ENCODE results near the gene KRT36. TPM values are rescaled to one million over a fixed set of nuclear protein-coding genes. Genes with fewer than 3 reads are reported as not detected.
A peak's percentile ranks its signal among the peaks of the same experiment; 100 is the strongest.

KRT36 gene
- total RNA-seq, 1 donor from 2014 or later, result not detected

DNA sequence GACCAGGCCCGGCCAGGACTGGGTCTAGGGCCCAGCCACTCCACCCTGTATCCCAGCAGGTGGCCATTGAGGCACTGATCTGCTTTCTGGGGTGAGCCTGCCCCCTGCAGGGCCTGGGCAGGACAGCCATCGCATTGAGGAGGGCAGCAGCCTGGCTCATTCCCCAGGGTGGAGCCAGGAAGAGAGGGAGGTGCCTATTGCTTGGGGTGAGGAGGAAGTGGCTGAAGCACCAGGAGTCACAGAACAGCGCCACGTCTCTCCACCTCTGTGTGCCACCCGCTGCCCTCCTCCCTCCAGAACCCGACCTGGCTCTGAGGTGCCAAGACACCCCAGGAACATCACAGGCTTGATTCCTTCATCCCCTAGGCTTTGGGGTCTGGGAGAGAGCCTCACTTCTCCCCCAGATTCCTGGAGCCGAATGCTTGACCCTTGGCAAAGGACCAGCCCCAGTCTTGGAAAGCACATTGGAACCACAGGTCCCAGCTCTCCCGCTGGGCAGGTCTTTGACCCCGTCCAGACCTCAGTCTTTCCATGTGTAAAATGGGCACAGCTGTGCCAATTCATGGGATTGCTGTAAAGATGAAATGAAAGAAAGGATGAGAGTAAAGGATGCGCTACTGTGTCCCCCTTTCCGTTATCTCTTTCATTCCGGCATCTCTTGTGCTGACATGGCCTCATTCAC lies 7.2 kb upstream of the KRT36 start:
- Mint-ChIP-seq H3K36me3 (ENCODE audit: low read depth) (no peaks in the 10 kb centered on the region), H3K27ac (ENCODE audit: unreplicated experiment) (no peak overlapping the region), H3K4me1 (ENCODE audit: low read depth) (peaks cover 23% of the 10 kb centered on the region), H3K27me3 (ENCODE audit: low read depth) (peaks cover 3% of the 10 kb centered on the region), H3K9me3 (ENCODE audit: low read depth) (no peaks in the 10 kb centered on the region), H3K4me3 (ENCODE audit: unreplicated experiment) (no peak overlapping the region)
- TF ChIP-seq, protein P1, sequence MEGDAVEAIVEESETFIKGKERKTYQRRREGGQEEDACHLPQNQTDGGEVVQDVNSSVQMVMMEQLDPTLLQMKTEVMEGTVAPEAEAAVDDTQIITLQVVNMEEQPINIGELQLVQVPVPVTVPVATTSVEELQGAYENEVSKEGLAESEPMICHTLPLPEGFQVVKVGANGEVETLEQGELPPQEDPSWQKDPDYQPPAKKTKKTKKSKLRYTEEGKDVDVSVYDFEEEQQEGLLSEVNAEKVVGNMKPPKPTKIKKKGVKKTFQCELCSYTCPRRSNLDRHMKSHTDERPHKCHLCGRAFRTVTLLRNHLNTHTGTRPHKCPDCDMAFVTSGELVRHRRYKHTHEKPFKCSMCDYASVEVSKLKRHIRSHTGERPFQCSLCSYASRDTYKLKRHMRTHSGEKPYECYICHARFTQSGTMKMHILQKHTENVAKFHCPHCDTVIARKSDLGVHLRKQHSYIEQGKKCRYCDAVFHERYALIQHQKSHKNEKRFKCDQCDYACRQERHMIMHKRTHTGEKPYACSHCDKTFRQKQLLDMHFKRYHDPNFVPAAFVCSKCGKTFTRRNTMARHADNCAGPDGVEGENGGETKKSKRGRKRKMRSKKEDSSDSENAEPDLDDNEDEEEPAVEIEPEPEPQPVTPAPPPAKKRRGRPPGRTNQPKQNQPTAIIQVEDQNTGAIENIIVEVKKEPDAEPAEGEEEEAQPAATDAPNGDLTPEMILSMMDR (IDR thresholded peaks at IDR 0.05), result peak; percentile 78
- no peak for DNase-seq (ENCODE audit: low spot score)

DNA sequence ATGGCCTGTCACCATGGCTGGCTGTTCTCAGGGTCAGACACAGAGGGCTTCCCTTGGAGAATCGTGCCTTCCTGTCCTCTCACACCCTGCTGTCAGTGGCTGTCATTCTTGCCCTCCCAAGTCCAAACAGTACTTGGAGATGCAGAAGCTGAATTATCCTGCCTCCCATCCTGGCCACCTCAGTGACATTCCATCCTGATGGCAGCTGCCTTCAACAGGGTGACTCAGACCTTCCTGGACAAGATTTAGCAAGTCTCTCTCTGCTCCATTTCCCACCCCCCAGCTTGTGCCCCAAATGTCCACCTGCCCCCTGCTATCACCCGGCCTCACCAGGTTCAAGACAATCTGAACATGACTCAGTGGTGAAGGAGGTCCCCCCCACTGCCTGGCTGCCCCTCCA lies 4.8 kb upstream of the KRT36 start:
- TF ChIP-seq, protein P1 (IDR thresholded peaks at IDR 0.05), result no peak
- peaks cover 23% of the 10 kb centered on the region for H3K4me1 Mint-ChIP-seq (ENCODE audit: low read depth)
- H3K9me3 Mint-ChIP-seq (ENCODE audit: low read depth), result no peaks in the 10 kb centered on the region

GRCh38 chr17:41492771-41493170 lies 3.1 kb upstream of the KRT36 start:
- DNase-seq (ENCODE audit: low spot score), result peak; percentile 22
- H3K4me1 Mint-ChIP-seq (ENCODE audit: low read depth), result peaks cover 23% of the 10 kb centered on the region
- TF ChIP-seq, protein P1 (IDR thresholded peaks at IDR 0.05), result no peak
- H3K9me3 Mint-ChIP-seq (ENCODE audit: low read depth), result no peaks in the 10 kb centered on the region
- H3K27me3 Mint-ChIP-seq (ENCODE audit: low read depth), result no peaks in the 10 kb centered on the region
- H3K36me3 Mint-ChIP-seq (ENCODE audit: low read depth), result no peaks in the 10 kb centered on the region
- no peak overlapping the region for H3K27ac Mint-ChIP-seq (ENCODE audit: unreplicated experiment)
- H3K4me3 Mint-ChIP-seq (ENCODE audit: unreplicated experiment), result no peak overlapping the region

More for the DNA sequence above, 4.8 kb upstream of the KRT36 start:
- Mint-ChIP-seq H3K27me3 (ENCODE audit: low read depth) (peaks cover 3% of the 10 kb centered on the region), H3K36me3 (ENCODE audit: low read depth) (no peaks in the 10 kb centered on the region), H3K27ac (ENCODE audit: unreplicated experiment) (no peak overlapping the region), H3K4me3 (ENCODE audit: unreplicated experiment) (no peak overlapping the region)
- no peak for DNase-seq (ENCODE audit: low spot score)

- H3K4me3 Mint-ChIP-seq (ENCODE audit: unreplicated experiment), result no peak overlapping the region
- TF ChIP-seq, protein P1 (IDR thresholded peaks at IDR 0.05), result no peak
- H3K27ac Mint-ChIP-seq (ENCODE audit: unreplicated experiment), result no peak overlapping the region
- H3K36me3 Mint-ChIP-seq (ENCODE audit: low read depth), result no peaks in the 10 kb centered on the region
- peaks cover 23% of the 10 kb centered on the region for H3K4me1 Mint-ChIP-seq (ENCODE audit: low read depth)
- peak; percentile 22 for DNase-seq (ENCODE audit: low spot score)
- H3K9me3 Mint-ChIP-seq (ENCODE audit: low read depth), result no peaks in the 10 kb centered on the region
- H3K27me3 Mint-ChIP-seq (ENCODE audit: low read depth), result no peaks in the 10 kb centered on the region
These were observed 2.6 kb upstream of the KRT36 start for GRCh38 chr17:41492351-41492750.

- H3K9me3 Mint-ChIP-seq (ENCODE audit: low read depth), result no peaks in the 10 kb centered on the region
- H3K4me3 Mint-ChIP-seq (ENCODE audit: unreplicated experiment), result no peak overlapping the region
- TF ChIP-seq, protein P1 (IDR thresholded peaks at IDR 0.05), result no peak
These were observed 1.8 kb upstream of the KRT36 start for GRCh38 chr17:41491476-41491875.

More at GRCh38 chr17:41491476-41491875, 1.8 kb upstream of the KRT36 start:
- Mint-ChIP-seq H3K27me3 (ENCODE audit: low read depth) (peaks cover under 1% of the 10 kb centered on the region), H3K27ac (ENCODE audit: unreplicated experiment) (no peak overlapping the region), H3K4me1 (ENCODE audit: low read depth) (peaks cover 22% of the 10 kb centered on the region), H3K36me3 (ENCODE audit: low read depth) (no peaks in the 10 kb centered on the region)
- DNase-seq (ENCODE audit: low spot score), result peak; percentile 56

Data from chondrocyte (in vitro differentiated cells).